ELR (cell line): ENCODE data around the gene PRICKLE3.

Experiments
- DNase-seq: peaks from one replicate; pipeline ENCODE4 v3.0.0-alpha.2; 2015; ENCODE audit warnings: low read depth

PRICKLE3 gene

DNA sequence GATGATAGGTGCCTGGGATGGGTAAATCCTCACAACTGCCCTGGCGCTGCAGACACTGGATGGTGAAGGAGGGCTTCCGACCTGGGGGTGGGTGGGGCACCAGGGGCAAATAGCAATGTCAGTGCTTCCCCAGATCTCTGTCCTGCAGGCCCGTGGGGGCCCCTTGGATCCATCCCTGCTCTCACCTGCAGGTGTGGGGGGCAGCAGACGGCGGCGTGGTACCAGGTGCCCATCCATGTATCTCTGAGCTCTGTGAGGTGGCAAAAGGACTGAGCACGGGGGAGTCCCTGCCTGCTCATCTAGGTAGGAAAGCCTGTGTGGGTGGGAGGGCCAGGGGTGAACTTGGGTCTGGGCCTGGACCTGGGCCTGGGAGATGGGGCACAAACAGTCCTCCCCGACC lies 20.4 kb upstream of the PRICKLE3 start:
- DNase-seq: no peak

DNA sequence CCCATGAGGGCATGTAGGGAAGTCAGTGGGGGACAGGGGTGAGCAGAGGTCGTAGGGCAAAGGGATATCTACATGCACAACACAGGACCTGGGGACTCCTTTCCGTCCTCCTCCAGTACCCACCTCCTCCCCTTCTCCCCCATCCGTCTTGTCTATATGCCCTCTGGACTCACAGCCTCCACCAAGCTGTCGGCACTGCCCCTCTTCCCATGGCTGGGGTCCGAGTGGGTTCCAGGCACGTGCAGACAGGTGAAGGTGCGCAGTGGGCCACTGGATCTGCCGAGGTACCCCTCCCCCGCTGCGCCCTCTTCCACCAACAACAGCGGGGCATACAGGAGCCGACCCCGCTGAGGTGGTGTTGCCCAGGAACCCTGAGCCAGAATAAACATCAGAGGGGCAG lies 19.3 kb upstream of the PRICKLE3 start:
- no peak for DNase-seq

DNA sequence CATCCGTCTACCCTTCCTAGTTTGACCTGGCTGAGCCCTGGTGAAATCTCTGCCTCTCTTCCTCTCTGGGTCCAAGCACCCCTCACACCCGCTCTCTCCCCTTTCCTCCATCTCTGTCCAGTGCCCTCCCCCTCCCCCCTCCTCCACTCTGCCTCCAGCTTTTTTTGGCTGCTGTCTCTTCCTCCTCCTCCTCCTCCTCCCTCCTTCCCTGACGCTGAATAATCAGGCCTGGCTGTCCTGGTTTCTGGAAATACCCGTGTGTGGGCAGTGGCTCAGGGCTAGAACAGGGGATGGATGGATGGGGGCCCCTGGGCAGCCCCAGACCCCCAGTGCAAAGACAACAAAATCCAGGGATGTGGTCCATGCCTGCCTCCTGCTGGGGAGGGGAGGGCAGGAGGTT lies 18.5 kb upstream of the PRICKLE3 start:
- no peak for DNase-seq

DNA sequence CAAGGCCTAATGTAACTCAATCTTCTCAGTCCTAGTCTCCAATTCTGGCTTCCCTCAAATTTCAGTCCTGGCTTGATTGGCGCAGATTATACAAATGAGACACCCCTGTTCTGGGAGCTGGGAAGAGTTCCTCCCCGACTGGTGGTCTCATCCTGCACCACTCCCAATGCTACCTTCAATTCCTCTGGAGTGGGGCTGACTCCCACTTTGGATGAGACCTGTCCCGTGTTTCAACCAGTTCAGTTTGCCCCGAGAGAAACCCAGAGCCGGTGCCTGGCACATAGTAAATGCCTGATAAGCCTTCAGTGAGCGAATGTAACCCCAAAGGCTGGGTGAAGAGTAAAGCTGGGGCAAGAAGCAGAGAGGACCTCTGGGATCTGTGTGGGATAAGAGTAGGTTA lies 17.8 kb upstream of the PRICKLE3 start:
- no peak for DNase-seq

DNA sequence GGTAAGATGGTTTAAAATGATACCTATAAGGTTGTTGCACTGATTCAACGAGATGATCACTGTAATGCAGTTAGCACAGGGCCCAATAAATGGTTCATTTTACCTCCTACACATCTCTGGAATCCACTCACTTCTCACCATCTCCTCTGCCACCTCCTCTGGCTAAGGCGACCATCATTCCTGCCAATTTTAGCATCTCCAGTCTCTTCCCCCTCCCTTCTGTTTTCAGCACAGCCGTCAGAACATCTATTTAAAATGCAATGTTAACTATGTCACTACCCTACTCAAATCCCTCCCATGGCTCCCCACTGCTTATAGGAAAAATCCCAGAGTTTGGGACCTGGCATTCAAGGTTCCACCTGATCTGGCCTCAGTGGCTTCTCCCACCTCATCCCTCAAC lies 17.4 kb upstream of the PRICKLE3 start:
- DNase-seq: no peak

DNA sequence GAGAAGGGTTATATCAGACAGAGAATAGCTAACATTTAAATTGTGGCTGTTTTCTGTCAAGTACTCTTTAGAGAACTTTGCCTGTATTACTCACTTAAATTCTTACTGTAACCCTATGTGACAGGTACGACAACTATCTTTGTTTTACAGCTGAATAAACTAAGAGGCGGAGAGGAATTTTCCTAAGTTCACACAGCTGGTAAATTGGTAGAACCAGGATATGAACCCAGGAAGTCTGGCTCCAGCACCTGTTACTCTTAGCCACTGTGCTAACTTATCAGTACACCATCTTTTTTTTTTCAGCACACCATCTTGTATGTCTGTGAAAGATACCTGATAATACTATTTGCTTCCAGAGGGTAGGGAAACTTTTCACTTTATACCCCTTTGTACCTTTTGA lies 15.8 kb upstream of the PRICKLE3 start:
- DNase-seq: no peak

DNA sequence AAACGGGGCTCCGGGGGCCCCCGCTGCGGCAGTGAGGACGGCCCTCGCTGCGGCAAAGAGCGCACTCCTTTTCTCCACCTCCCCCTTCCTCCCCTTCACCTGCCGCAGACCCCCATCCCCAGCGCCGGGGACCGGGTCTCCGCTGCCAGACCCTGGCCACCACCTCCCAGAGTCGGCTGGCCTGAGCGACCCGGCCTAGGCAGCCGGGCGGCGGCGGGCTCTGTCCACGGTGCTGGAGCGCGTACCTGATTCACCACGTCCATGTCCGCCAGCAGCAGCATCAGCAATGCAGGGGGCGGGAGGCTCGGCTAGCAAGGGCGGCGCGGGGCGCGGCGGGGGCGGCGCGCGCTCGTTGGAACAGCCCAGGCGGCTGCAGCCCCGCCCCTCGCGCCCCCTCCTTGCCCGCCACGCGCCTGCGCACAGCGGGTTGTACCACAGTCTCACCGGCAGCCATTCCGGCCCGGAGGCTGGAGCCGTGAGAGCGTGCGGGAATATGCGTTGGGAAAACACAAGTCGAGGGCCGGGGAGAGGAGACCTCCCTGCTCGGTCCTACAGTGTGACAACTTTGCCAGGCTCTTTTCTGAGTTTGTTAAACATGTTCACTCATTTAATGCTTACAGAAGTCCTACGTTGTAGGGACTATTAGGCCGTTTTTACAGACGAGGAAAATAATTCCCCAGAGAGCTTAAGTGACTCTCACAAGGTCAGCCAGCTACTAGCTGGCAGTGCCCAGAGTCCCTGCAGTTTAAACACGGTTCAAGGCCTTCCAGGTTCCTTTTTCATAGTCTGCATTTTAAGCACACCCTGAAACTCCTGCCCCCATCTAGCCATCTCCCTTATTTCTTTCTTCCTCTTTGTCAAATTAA lies 14.0 kb upstream of the PRICKLE3 start, which contains the start of gene SYP:
SYP (minus strand) TSS at position 288 of the 866 bp plus-strand sequence; CDS start at position 281, 7 bp downstream.
- DNase-seq: peak; percentile 87

DNA sequence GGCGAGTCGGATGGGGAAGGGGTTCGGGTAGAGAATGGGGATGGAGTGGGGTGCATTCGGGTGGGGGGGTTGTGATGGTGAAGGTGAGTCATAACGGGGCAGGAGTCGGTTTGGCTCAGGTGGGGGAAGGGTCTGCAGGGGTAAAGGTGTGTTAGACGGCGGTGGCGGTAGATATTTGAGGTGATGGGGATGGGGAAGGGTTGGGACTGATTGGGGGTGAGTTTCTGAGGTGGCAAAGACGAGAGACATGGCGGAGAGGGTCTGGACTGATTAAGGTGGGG lies 13.1 kb upstream of the PRICKLE3 start:
- no peak for DNase-seq

DNA sequence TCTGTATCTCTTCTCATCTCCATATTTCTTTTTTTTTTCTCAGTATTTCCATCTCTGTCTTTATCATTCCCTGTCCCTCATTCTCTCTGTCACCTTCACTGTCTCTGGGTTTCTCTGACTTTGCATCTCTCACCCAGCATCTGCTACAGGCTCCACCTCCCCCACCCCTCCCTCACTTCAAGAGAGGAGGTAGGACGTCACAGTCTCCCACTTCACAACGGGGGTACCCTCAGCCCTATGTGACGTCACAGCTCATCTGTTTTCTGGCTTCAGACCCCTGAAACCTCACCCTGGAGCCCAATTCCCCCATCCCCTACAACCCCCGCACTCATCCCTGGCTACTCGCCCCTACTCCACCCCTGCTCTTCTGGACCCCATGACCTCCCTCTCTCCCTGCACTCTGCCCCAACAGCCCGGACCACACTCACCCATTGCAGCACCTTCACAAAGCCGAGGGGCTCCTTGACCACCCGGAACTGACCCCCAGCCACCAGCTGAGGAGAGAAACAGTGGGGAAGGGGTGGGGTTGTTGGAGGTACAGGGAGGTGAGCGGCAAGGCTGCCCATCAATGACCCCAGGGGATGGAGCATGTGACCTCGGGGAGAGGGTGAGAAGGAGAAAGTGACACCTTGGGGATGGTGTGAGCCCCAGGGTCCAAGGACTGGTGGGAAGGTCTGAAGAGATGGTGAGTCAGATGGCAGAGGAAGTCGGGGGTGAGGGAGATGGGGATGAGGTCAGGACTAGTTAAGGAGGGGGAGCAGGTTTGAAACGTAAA lies 12.6 kb upstream of the PRICKLE3 start:
- peak; percentile 20 for DNase-seq

DNA sequence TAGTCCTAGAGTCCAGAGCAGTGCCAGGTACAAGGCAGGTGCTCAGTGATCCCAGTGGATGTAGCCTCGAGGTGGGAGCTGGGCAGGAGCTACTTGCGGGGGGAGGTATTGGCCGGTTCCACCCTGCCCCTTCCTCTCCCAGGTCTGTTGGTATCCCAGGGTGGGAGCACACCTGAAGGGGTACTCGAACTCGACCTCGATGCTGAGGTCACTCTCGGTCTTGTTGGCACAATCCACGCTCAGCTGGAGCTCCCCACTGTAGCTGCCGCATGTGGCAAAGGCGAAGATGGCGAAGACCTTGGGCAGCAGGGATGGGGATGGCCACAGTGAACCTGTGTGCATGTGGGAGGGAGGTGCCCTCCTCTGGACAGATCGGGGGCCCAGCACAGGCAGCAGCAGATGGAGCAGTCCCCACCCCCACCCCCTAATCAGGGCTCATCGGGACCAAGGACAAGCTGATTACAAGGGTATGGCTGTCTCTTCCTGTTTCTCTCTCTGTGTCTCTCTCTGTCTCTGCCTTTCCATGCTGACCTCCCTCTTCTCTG lies 11.4 kb upstream of the PRICKLE3 start:
- no peak for DNase-seq

DNA sequence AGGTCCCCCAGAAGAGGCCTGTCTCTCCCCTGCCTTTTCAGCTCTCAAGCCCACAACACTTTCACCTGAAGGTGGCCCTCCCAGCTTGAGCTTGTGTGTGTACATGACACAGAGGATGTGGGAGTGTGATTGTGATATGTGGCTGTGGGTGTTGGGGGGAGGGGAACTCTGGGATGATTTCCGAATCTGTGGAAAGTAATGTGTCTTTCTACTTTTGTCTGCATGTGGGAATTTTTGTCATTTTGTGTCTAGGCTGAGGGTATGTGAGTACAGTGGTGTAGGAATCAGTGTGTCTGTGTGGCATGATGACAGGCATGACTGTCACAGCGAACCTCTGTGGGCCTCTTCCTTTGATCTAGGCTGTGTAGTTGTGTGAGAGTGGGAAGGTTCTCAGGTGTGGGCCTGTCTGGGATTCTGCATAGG lies 7.4 kb upstream of the PRICKLE3 start:
- DNase-seq: no peak

DNA sequence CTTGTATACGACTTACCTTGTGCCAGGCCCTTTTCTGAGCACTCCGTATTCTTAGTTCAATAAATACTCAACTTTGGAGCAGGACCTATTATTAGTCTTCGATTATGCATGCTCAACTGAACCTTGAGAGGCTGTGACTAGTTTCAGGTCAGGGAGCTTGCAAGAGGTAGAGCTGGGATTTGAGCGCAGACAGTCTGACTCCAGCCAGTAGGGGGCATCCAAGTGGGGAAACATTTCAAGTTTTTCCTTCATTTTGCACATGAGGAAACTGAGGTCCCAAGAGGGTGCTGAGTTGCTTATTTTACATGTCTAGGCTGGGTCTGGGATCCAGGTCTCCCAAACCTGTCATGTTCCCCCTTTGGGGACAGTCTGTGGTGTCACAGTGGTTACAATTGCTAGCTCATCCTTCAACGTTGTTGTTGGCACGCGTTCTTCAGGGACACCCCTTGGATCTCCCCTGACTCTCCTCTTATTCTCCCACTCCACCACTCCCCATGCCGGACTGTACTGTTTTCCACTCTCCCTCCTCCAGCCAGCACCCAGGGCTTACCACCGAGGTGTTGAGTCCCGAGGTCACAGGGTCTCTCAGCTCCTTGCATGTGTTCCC lies 6.7 kb upstream of the PRICKLE3 start:
- DNase-seq: peak; percentile 46

DNA sequence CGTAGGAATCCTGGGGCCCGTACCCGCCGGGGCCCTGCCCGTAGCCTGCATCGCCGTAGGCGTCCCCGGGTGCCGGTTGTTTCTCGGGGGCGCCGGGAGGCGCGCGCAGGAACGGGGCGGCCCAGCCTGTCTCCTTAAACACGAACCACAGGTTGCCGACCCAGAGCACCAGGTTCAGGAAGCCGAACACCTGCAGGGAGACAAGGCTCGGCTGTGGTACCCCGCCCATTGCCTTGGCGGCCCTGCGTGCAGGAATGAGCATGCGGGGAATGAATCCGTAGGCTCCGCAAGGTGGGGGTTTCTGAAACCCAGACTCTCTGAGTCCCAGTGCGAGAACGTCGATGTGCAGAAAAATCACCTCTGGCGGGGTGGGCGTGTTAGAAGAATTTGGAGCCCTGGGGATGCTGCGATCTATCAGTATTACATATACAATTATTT lies 5.4 kb upstream of the PRICKLE3 start:
- DNase-seq: no peak

DNA sequence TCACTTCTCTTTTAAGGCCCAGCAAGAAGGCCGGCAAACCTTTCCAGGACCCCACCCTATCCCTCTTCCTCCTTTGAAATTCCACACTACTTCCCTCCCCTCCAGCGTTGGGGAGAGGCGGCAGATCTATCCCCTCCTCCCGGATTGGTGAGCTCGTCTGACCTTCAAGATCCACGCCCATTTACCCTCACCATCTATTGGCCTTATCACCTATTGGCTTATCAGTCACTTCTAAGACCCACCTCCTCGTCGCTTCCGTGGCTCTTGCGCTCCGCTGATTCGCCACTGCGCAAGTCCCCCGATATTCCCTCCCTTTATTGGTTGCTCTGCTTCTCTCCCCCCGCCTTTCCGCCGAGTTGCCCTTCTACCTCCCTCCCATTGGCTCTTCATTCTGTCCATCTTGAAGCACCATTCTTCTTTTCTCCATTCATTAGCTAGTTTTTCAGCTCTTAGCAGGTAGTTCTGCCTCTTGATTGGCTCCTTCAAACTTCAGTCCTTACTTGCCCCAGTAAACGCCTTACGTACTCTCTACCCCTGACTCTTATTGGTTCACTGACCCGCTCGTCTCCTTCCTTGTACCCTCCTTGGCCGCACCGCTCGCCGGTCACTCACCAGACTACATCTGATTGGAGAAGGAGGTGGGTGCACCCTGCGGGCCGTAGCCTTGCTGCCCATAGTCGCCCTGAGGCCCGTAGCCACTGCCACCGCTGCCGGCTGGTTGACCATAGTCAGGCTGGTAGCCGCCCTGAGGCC lies 4.8 kb upstream of the PRICKLE3 start:
- DNase-seq: peak; percentile 98

DNA sequence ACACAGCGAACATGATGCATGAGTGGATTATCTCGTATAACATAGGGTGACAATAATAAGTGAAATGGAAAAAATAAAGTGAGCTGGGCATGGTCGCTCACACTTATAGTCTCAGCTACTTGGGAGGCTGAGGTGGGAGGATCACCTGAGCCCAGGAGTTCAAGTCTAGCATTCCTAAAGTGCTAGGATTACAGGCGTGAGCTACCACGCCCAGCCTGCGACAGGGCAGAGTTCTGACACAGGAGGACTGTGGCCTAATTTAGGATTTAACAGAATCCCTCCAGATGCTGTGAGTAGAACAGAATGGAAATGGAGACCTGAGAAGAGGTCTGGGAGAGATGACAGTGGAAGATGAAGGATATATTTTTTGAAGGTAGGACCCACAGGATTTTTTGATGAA lies 3.4 kb upstream of the PRICKLE3 start:
- no peak for DNase-seq

DNA sequence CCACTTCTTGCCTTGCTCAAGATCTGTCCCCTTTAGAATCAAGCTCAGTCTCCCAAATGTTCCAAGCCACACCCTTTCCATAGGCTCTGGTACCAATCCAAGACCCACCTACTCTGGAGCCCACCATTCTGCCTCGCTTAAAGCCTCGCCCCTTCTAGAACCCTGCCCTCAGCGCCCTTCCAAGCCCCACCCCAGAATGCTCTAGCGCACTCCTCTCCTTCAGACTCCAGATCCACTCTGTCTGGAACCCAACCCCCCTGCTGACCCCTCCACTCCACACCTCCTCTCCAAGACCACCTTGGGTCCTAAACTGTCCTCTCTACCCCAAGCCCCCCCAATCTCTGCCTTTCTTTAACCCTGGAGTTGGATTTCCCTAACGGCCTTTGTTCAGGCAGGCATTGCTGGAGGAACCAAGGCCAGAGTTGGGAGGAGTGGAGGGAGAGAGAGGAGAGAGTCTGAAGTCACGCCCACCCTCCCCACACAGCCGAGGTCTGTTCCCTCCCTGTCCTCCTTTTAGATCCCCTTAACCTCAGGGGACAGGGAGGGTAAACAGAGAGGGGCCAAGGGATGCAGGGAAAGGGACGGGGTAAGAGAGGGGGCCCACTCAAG lies 2.4 kb upstream of the PRICKLE3 start:
- DNase-seq: no peak

DNA sequence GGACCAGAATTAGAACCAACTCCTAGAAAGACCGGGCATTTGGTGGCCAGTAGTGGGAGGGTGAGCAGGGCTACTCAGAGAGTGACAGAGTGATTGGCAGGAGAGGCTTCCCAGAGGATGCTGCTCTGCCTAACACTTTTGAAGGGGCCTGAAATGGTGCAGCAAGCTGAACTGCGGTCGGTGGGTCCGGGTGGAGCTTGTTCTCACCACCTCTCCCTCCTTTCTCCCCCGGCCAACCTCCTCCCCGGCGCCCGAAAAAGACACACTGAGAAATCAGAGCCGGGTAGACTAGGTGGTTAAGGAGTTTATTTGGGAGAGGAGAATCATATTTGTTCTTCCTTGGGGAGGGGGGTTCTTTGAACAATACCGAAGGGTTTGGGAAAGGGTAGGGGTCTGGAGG lies 1.4 kb upstream of the PRICKLE3 start:
- DNase-seq: no peak

DNA sequence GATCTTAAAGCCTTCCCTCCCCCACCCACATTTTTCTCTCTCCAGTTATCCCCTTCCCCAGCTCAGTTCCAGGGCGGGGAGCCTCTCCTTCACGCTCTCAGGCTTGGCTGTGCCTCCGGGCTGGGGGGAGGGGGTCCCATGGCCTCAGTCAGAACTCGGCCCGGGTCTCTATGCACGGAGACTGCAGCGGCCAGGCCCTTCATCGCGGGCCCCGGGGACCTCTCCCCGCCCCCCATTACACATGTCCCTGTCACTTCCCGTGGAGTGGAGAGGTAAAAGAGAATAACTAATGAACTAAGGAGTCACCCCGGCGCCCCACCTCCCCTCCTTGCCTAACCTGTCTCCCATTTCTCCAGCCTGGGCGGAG lies 838 bp upstream of the PRICKLE3 start:
- DNase-seq: no peak

DNA sequence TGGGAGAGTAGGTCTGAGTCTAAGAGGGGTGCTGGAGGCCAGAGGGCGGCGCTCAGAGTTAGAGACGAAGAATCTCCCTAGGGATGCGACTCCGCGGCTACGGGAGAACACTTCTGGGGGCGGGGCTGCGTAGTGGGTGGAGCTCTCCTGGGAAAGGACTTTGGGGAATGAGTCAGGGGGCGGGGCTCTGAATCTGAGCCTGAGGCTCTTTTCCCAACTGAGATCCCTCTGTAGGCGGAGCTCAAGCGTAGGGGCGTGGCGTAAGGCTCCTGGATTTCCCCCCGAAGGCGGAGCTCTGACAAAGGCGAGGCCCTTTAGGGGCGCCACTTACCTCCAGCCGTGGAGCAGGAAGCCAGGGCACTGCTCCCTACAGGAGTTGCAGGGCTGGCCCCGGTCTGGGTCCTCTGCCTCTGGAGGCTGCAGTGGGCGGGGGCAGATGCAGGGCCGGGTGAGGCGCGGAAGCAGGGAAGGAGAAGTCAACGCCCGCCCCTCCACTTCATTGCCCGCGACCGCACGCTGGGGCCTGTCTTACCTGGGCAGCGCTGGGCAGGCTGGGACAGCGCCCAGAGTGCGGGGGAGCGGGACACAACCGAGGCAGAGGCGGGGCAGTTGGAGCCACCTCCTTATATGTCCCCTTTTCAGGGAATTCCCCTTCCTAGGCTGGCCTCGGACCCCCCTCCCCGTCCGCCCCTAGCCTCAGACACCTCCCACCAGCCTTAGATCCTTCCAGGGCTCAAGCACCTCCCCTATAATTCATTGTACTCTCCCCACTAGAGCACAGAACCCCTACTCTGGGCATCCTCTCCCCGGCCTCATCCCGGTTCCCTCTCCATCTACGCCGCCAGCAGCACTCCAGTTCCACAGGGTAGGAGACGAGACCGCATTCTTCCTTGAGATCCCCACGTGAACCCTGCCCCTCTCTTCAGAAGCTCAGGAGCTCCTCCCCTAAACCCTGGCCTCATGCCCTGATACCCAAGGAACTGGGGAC lies 1.6 kb downstream of the PRICKLE3 start:
- DNase-seq: peak; percentile 94

DNA sequence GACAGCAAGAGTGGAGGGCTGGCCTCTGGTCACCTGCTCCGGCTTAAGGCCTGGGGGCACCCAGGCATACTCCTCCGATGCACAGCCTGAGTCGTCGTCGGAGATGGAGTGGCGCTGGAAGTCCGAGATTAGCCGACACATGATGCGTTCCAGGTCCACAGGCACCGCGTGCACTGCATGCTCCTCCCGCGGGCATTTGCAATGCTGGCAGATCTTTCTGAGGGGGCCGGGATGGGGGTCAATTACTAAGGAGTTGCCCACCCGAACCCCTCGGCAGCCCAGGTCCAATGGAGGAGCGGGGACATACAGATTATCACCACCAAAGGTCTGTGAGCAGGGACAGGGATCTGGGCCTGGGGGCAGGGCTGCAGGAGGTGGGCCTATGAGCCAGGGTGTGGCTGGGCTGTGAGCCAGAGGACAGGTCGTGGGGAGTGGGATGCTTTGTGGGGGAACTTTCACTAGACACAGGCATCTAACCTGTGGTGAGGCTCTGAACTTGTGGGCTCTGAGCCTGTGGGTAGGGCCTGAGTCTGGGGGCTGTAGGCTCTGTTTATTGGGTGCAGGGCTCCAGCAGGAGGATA lies 2.4 kb downstream of the PRICKLE3 start:
- no peak for DNase-seq
